Measurements from ENCODE around the gene LRRN2.

DNA sequence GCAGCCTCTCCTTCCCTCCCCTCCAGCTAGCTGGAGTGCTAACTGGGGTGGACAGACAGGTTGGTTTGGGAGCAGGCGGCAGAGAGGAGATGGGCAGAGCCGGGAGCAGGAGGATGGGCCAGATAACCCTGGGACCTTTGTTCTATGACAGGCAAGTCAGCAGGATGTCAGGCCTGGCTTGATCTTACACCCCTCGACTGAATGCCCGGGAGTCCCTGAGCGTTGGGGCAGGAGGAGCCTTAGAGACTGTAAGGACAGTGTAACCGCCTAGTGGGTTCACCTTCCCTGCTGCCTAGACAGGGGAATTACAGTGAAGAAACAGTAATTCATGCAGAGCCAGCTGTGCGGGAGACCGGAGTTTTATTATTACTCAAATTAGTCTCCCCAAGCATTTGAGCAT is 109.1 kb downstream of the LRRN2 start:
- TF ChIP-seq ZNF274 (IDR thresholded peaks at IDR 0.05; ENCODE audit: low read depth, low read length), result no peak
- TF ChIP-seq YY1 (IDR thresholded peaks at IDR 0.05; ENCODE audit: insufficient read depth, insufficient read length), result no peak
- TF ChIP-seq SUZ12 (IDR thresholded peaks at IDR 0.05; ENCODE audit: extremely low read depth, insufficient read depth, insufficient read length), result no peak

Data from NT2/D1 (cell line).